ENCODE data around the gene TFF1.

TFF1 gene

DNA sequence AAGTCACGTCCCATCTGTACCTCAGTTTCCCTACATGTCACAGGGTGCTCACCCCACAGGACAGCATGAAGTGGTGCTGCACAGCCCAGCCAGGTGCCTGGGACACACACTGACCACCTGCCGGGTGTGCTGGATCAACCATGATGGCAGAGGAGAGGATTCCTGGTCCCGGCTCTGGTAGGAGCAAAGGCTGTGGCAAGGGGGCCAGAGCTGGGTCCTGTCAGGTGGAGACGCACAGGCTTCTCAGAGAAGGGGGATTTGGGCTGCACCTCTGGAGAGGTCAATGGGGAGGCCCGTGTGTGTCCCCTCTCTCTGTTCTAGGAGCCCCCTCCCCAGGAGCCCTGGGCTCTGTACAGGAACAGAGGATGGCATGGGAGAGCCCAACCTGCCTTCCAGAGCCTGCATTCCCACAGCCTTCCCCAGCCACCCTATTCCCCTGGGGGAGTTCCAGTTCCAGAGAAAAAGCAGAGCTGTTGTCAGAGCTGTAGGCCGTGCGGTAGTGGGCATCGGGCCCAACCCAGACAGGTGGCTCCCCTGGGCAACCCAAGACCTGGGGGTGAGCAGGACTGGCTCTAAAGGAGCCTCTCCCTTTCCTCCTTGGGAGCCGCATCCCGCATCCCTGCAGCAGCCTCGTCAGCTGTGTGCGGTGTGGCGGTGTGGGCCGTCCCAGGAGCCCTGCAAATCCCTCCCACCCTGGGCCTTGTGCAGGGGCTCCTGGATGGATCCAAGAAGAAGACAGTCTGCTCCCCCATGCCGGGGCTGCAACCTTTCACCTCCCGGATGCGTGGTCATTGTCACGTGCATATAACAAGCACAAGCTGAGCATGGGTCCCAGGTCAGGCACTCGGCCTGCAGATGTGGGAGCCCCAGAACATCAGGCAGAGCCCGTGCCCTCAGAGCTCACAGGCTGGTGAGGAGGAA is 48.2 kb downstream of the TFF1 start:
- no peak for DNase-seq (ENCODE audit: low spot score)

DNA sequence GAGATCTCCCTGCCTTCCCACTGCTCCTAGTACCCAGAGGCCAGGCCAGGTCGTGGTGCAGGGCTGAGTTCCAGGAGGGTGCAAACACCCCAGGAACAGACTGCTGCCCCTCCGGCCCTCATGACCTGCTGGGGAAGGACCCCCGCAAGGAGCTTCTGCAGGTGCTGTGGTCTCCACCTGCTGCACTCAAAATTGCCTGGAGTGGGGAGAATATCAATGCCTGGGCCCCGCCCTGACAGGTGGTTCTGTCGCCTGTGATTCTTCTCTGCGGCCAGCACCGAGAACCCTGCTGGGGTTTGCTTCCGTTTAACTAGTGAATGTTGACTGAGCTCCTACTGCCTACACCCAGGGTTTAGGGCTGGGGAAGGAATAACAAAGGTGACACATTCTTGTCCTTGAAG is 49.0 kb downstream of the TFF1 start:
- no peak for DNase-seq (ENCODE audit: low spot score)

DNA sequence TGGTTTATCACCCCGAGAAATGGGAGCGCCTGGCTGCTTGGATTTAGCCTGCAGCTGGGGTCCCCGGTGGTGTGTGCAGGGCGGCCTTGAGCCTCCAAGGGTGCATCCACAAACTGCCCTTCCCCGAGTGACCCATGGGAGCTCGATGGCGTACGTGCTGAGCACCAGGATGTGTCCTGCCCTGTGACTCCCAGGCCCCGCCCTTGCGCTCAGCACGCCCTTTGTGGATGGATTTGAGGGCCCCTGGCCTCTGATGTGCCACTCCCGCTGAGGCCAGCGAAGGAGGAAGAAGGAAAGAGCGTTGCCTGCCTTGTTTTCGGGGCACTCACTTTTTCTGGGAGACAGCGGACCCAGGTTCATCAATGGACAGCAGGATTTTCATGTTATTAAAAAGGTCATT is 49.4 kb downstream of the TFF1 start:
- no peak for DNase-seq (ENCODE audit: low spot score)

DNA sequence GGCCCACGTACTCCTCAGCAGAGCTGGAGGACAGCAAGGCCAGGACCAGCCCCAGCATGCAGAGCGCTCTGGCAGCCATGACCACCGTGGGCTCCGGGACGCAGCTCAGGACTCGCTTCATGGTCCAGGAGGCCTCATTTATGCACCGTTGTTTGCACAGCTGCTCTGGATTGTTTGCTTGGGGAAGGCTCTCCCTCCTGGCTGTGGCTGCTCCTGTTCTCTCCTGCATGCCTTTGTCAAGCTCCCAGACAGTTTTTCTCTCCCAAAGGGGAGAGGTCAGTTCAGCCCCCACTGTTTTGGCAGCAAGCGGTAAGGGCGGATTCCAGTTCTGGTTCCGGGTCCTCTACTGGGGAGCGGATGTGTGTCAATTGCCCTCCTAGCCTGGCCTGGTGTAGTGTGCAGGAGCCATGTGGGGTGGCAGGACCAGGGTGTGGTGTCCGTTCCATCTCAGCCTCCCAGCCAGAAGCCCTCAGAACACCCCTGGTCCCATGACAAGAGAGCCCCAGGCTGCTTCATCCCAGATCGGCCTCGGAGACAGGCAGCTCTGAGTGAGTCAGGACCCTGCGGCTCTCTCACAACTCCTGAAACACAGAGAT is 50.9 kb downstream of the TFF1 start, which contains the start of gene TFF3:
Gene TFF3, minus strand, starts transcription at position 114 of the 596 bp plus-strand sequence. Its CDS starts 35 bp downstream, at position 79.
- DNase-seq (ENCODE audit: low spot score) = peak; percentile 67

DNA sequence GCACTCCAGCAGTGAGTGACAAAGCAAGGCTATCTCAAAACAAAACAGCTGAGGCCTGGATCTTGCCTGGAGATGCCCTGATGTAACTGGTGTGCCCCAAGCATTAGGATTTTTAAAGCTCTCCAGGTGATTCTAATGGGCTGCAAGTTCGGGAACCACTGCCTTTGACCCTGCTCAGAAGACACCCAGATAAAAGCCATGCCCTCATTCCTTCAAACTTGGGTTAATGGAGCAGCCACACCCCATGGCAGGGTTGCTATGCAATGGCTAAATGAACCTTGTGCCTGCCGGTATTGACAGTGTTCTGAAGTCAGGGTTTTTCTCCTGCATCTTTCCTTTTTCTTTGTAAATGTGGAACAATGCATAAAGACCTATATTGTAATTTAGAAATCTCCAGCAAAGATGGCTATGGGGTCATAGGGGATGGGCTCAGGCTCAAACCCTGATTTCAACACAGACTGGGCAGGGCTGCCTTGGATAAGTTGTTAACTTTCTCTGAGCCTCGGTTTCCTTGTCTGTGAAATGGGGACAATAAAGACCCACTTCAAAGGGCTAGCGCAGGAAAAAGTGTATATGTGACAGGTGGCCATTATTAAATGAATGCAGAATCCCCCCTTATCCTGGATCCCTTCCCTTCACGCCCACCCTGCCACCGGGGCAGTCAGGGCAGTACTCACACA is 51.6 kb downstream of the TFF1 start:
- DNase-seq (ENCODE audit: low spot score) = no peak

DNA sequence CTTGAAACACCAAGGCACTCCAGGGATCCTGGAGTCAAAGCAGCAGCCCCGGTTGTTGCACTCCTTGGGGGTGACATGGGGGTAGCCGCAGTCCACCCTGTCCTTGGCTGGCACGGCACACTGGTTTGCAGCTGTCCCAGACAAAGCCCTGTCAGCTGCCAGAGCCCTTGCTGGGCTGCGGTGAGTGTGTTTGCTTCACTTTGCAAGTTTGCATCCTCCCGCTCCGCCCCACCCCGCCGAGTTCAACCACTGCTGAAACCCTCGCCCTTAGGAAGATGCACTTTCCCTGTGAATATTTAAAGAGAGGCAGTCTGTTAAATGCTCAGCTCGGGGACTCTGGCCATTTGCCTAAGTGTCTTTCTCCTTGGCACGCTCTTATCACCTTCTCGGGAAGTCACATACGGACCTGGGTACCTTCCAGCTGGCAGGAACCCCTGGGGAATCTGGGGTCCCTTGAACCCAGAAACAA is 52.8 kb downstream of the TFF1 start:
- no peak for DNase-seq (ENCODE audit: low spot score)

DNA sequence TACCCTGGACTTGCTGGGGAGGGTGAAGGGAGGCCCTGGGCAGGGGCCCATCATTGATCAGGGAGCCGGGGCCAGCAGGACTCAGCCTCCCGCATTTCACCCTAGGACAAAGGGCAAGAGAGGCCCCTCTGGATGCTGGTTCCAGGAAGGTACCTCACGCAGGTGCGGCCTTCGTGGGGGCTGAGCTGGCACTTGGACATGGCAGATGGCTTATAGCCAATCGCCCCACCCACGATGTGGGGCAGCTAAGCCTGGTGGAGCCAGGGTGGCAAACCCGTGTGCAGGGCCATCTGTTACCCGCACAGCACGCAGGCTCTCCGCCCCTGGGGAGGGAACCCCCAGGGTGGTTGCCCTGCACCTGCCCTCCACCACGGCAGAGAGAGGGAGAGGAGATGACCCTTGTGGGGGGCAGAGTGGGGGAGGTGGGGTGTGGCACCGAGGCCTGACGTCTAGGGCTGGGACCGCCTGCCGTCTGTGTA is 53.7 kb downstream of the TFF1 start:
- no peak for DNase-seq (ENCODE audit: low spot score)
